HepG2 (cell line): ENCODE data around the gene MLXIPL. TPM values are rescaled to one million over a fixed set of nuclear protein-coding genes. Genes with fewer than 3 reads are reported as not detected.
A peak's percentile ranks its signal among the peaks of the same experiment; 100 is the strongest.

Source experiments
- CERS6 ChIP-seq: sonication (generic); formaldehyde crosslinking; IDR thresholded peaks from 2 replicates; pipeline ENCODE4 v1.5.0; 2020; ENCODE audit warnings: missing genetic modification reagents
- JUNB ChIP-seq: sonication (generic); formaldehyde crosslinking; IDR thresholded peaks from 2 replicates; pipeline ENCODE4 v1.8.0; 2022; ENCODE audit warnings: missing genetic modification reagents, mild to moderate bottlenecking, borderline replicate concordance
- KMT2B ChIP-seq: IDR thresholded peaks from 2 replicates; pipeline ENCODE4 v1.6.1; 2016; ENCODE audit warnings: missing genetic modification reagents, missing compliant biosample characterization
- SNAPC4 ChIP-seq: sonication (generic); formaldehyde crosslinking; IDR thresholded peaks from 2 replicates; pipeline ENCODE4 v1.4.0; 2020; ENCODE audit warnings: mild to moderate bottlenecking, missing genetic modification reagents
- XRCC5 ChIP-seq: fragments of 200-400 bp; formaldehyde crosslinking; optimal IDR thresholded peaks from 2 replicates; pipeline ENCODE3; 2017; ENCODE audit warnings: mild to moderate bottlenecking, low read length
- ZNF224 ChIP-seq: sonication (generic); formaldehyde crosslinking; IDR thresholded peaks from 2 replicates; pipeline ENCODE4 v1.5.0; 2020; ENCODE audit warnings: mild to moderate bottlenecking, missing genetic modification reagents
- ZNF550 ChIP-seq: sonication (generic); formaldehyde crosslinking; IDR thresholded peaks from 2 replicates; pipeline ENCODE4 v1.4.0; 2020; ENCODE audit warnings: mild to moderate bottlenecking, missing genetic modification reagents, borderline replicate concordance
- ZSCAN31 ChIP-seq: sonication (generic); formaldehyde crosslinking; IDR thresholded peaks from 2 replicates; pipeline ENCODE4 v1.5.0; 2020; ENCODE audit warnings: low read depth, mild to moderate bottlenecking, missing genetic modification reagents
- polyA plus RNA-seq, 8 experiments: library from polyadenylated mRNA; depleted of rRNA in 3 of 8; stranded (reverse) in 7 of 8; unstranded in 1 of 8; fragments of >200 nt; fragmentation: Illumina TruSeq in 4 of 8; extraction: Trizol in 4 of 8; gene quantifications; 2 replicates each; pipeline versions ENCODE4 v1.2.1 to v1.2.3, GENCODE V29; 2011 to 2016; ENCODE audit warnings: low read depth in 4 of 8, missing spikeins in 1 of 8, mixed read lengths in 1 of 8; ENCODE audit not compliant: insufficient read depth in 1 of 8
- total RNA-seq, 5 experiments: library from RNA; depleted of rRNA; stranded (reverse); fragments of >200 nt; fragmentation: Illumina TruSeq; extraction: Trizol; gene quantifications; 2 replicates each; pipeline ENCODE4 v1.2.3, GENCODE V29; 2016; ENCODE audit warnings: low read depth in 1 of 5
- TF ChIP-seq, protein P1 (sequence below): sonication (generic); formaldehyde crosslinking; IDR thresholded peaks from 2 replicates; pipeline ENCODE4 v1.4.0; 2020; ENCODE audit warnings: missing genetic modification reagents
- TF ChIP-seq, protein P2 (sequence below), 2 experiments: fragments of 450-650 bp in 1 of 2; sonication (generic) in 1 of 2; formaldehyde crosslinking in 1 of 2; IDR thresholded peaks; 2 replicates each; pipeline versions ENCODE4 v1.6.1 to v1.8.0; 2016 to 2022; ENCODE audit warnings: antibody characterized with exemption in 1 of 2, mild to moderate bottlenecking in 1 of 2, missing genetic modification reagents in 1 of 2

Gene MLXIPL
- total and polyA plus RNA-seq, 2 of the 13 experiments (the other 11 are each of a cell fraction or from before 2014, with no cell fraction given), result 51.6 to 60.1 TPM

DNA sequence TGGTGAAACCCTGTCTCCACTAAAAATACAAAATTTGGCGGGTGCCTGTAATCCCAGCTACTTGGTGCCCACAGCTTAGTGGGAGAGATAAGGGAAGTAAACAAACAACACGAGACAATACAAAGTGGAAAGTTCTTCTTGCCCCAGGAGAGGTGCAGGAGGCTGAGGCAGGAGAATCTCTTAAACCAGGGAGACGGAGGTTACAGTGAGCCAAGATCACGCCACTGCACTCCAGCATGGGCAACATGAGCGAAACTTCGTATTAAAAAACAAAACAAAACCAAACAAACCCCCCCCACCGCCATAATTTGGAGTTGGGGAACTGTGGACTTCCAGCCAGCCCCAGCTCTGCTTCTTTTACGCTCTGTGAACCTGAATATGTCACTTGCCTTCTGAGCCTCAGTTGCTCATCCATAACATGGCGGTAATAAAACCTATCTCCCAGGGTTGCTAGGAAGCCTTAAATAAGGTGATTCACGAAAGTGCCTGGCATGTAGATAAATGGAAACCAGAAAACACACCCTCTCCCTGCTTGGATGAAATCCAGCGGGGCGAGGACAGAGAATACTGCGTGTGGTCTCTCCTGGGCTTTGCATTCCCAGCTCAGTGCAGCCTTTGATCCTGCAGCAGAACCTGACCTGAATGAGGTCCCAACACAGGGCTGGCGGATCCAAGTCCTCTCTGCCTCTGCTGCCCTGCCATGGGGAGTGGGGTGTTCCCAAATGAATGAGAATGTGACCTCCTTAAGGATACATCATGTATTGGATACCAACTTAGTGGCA, 10.2 kb downstream of the MLXIPL start (continued):
- no peak for TF ChIP-seq JUNB (CRISPR knock-in tag)
- TF ChIP-seq, protein P1, sequence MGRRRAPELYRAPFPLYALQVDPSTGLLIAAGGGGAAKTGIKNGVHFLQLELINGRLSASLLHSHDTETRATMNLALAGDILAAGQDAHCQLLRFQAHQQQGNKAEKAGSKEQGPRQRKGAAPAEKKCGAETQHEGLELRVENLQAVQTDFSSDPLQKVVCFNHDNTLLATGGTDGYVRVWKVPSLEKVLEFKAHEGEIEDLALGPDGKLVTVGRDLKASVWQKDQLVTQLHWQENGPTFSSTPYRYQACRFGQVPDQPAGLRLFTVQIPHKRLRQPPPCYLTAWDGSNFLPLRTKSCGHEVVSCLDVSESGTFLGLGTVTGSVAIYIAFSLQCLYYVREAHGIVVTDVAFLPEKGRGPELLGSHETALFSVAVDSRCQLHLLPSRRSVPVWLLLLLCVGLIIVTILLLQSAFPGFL, result no peak
- TF ChIP-seq, protein P2, sequence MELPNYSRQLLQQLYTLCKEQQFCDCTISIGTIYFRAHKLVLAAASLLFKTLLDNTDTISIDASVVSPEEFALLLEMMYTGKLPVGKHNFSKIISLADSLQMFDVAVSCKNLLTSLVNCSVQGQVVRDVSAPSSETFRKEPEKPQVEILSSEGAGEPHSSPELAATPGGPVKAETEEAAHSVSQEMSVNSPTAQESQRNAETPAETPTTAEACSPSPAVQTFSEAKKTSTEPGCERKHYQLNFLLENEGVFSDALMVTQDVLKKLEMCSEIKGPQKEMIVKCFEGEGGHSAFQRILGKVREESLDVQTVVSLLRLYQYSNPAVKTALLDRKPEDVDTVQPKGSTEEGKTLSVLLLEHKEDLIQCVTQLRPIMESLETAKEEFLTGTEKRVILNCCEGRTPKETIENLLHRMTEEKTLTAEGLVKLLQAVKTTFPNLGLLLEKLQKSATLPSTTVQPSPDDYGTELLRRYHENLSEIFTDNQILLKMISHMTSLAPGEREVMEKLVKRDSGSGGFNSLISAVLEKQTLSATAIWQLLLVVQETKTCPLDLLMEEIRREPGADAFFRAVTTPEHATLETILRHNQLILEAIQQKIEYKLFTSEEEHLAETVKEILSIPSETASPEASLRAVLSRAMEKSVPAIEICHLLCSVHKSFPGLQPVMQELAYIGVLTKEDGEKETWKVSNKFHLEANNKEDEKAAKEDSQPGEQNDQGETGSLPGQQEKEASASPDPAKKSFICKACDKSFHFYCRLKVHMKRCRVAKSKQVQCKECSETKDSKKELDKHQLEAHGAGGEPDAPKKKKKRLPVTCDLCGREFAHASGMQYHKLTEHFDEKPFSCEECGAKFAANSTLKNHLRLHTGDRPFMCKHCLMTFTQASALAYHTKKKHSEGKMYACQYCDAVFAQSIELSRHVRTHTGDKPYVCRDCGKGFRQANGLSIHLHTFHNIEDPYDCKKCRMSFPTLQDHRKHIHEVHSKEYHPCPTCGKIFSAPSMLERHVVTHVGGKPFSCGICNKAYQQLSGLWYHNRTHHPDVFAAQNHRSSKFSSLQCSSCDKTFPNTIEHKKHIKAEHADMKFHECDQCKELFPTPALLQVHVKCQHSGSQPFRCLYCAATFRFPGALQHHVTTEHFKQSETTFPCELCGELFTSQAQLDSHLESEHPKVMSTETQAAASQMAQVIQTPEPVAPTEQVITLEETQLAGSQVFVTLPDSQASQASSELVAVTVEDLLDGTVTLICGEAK (IDR thresholded peaks at IDR 0.05), result no peak
- TF ChIP-seq, protein P2 (CRISPR knock-in tag; IDR thresholded peaks at IDR 0.05), result no peak
- peak; percentile 17 for TF ChIP-seq XRCC5
- 0 out of 2 replicates have a peak, but pooled peaks have one; percentile 8 for TF ChIP-seq ZNF224
- no peak for TF ChIP-seq SNAPC4 (CRISPR knock-in tag)
- no peak for TF ChIP-seq KMT2B
- no peak for TF ChIP-seq ZNF550 (CRISPR knock-in tag)
- TF ChIP-seq ZSCAN31 (CRISPR knock-in tag), result no peak
- TF ChIP-seq CERS6, result no peak
